ENCODE measurements around the gene SSTR3. TPM values are rescaled to one million over a fixed set of nuclear protein-coding genes. Genes with fewer than 3 reads are reported as not detected.

The SSTR3 gene
- total RNA-seq, 1 experiment from 2014 or later = not detected

DNA sequence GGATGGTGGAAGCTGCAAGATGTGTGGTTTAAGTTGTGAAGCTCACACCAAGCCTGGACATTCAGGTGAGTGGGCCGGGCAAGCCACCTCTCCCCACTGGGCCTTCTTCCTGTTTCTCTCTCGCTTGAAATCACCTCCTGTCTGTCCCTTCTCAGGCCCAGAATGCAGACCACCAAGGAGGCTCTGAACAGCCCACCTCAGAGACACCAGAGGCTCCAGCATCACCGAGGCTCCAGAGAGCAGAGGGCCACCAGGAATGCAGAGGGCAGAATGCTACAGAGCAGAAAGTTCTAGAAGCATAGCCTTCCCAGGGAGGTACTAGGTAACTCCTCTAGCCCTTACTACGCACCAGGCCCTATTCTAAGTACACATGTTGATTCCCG is 47.8 kb downstream of the SSTR3 start:
- intact Hi-C loops (cut with micrococcal nuclease; ENCODE audit: unreplicated experiment) = loop anchor here (10.0 kb wide), 1 partner anchor 100 kb away; no protein-coding TSS in a partner anchor
- Histone ChIP-seq H3K4me1 (ENCODE audit: insufficient read depth, low read length, poor library complexity, severe bottlenecking) (no peaks in the 10 kb centered on the region), H3K9me3 (ENCODE audit: low read depth, low read length, poor library complexity, severe bottlenecking) (no peaks in the 10 kb centered on the region), H3K36me3 (ENCODE audit: insufficient read depth, low read length, poor library complexity, severe bottlenecking) (no peaks in the 10 kb centered on the region), H3K27me3 (replicated peaks; ENCODE audit: insufficient read depth, low read depth, low read length, poor library complexity) (no peaks in the 10 kb centered on the region), H3K4me3 (ENCODE audit: low read depth, low read length, poor library complexity, severe bottlenecking) (no peak overlapping the region), H3K27ac (ENCODE audit: low read depth, low read length, poor library complexity, severe bottlenecking) (no peak overlapping the region)
- CTCF ChIA-PET = no interaction called here
- POLR2A ChIA-PET (ENCODE audit: low non-redundant PET) = no interaction called here
- BruUV-seq (replicated peaks) = no TSS peak
- TF ChIP-seq EZH2 (IDR thresholded peaks at IDR 0.05; ENCODE audit: borderline replicate concordance, low read depth, low read length, poor library complexity, severe bottlenecking) = no peak
- TF ChIP-seq, protein P1, sequence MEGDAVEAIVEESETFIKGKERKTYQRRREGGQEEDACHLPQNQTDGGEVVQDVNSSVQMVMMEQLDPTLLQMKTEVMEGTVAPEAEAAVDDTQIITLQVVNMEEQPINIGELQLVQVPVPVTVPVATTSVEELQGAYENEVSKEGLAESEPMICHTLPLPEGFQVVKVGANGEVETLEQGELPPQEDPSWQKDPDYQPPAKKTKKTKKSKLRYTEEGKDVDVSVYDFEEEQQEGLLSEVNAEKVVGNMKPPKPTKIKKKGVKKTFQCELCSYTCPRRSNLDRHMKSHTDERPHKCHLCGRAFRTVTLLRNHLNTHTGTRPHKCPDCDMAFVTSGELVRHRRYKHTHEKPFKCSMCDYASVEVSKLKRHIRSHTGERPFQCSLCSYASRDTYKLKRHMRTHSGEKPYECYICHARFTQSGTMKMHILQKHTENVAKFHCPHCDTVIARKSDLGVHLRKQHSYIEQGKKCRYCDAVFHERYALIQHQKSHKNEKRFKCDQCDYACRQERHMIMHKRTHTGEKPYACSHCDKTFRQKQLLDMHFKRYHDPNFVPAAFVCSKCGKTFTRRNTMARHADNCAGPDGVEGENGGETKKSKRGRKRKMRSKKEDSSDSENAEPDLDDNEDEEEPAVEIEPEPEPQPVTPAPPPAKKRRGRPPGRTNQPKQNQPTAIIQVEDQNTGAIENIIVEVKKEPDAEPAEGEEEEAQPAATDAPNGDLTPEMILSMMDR (conservative IDR thresholded peaks at IDR 0.05; ENCODE audit: low read depth, low read length) = no peak
- no peak for DNase-seq (ENCODE audit: low spot score)

DNA sequence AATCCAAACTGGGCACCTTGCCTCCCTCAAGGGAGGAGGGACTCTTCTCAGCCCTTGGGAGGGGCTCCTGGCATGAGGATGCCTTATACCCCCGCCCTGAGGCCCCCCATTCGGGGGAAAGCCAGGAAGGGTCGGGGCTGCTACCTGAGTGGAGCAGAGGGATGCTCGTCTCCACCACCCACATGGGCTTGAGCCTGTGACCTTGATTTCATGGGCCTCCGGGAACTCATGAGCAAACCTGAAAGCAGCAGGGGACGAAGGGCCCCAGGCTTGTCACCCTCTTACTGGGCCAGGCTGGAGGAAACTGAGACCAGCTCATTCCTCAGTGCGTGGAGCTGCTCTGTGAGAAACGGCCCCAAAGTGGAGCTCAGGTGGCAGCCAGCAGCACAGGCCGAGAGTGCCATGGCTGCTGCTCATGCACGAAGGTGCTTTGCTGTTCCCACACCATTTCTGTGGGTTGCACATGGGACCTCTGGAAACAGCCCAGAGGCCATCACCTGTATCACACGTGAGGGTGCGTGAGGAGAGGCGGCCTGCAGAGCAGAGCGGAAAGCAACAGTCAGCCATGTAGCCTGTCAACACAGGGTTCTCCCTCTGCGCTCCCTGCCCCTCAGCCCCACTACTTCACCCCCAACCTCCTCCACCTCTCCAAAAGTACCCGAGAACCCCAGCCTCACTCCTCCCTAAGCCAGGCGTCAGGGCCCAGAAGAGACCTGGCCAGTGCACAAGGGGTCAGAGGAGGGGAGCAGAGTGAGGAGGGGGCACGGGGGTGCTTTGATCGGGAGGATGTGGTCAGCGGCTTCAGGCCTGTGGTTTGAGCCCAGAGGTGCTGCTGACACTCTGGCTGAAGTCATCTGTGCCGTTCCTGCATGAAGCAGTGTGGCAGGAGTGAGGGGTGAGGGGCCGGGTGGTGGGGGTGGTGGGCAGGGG is 48.4 kb downstream of the SSTR3 start:
- intact Hi-C loops (cut with micrococcal nuclease; ENCODE audit: unreplicated experiment) = loop anchor here (10.0 kb wide), 1 partner anchor 101 kb away; no protein-coding TSS in a partner anchor
- H3K27me3 ChIP-seq (replicated peaks; ENCODE audit: insufficient read depth, low read depth, low read length, poor library complexity) = no peaks in the 10 kb centered on the region
- H3K4me3 ChIP-seq (ENCODE audit: low read depth, low read length, poor library complexity, severe bottlenecking) = no peak overlapping the region
- CTCF ChIA-PET = interaction anchor here (0.6 kb wide), 1 partner anchor 9 kb away, joined by 3 read pairs; no protein-coding TSS in a partner anchor
- H3K4me1 ChIP-seq (ENCODE audit: insufficient read depth, low read length, poor library complexity, severe bottlenecking) = no peaks in the 10 kb centered on the region
- no peak overlapping the region for H3K27ac ChIP-seq (ENCODE audit: low read depth, low read length, poor library complexity, severe bottlenecking)
- no peaks in the 10 kb centered on the region for H3K36me3 ChIP-seq (ENCODE audit: insufficient read depth, low read length, poor library complexity, severe bottlenecking)
- TF ChIP-seq EZH2 (IDR thresholded peaks at IDR 0.05; ENCODE audit: borderline replicate concordance, low read depth, low read length, poor library complexity, severe bottlenecking) = no peak
- TF ChIP-seq, protein P1 (conservative IDR thresholded peaks at IDR 0.05; ENCODE audit: low read depth, low read length) = no peak
- POLR2A ChIA-PET (ENCODE audit: low non-redundant PET) = no interaction called here
- no peaks in the 10 kb centered on the region for H3K9me3 ChIP-seq (ENCODE audit: low read depth, low read length, poor library complexity, severe bottlenecking)
- BruUV-seq (replicated peaks) = no TSS peak
- no peak for DNase-seq (ENCODE audit: low spot score)

DNA sequence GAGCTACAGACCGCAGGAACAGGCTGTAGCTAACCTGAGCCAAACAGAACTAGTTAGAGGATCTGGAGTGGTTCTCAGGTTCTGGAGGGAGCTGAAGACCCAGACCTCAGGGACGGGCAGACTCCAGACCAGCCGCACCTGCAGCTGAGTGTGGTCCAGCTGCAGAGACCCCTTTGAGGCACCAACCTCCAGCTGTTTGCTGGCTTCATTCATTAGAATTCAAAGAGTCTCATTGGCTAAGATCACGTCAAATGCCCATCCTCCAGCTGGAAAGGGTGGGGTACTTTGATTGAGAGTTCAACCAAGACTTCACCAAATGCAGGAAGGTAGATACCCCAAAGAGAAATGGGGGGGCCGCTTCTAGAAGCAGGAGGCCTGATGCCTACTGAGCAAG is 49.2 kb downstream of the SSTR3 start:
- DNase-seq (ENCODE audit: low spot score) = no peak
- H3K9me3 ChIP-seq (ENCODE audit: low read depth, low read length, poor library complexity, severe bottlenecking) = no peaks in the 10 kb centered on the region
- no peak overlapping the region for H3K27ac ChIP-seq (ENCODE audit: low read depth, low read length, poor library complexity, severe bottlenecking)
- no peak overlapping the region for H3K4me3 ChIP-seq (ENCODE audit: low read depth, low read length, poor library complexity, severe bottlenecking)
- TF ChIP-seq, protein P1 (conservative IDR thresholded peaks at IDR 0.05; ENCODE audit: low read depth, low read length) = no peak
- no peak for TF ChIP-seq EZH2 (IDR thresholded peaks at IDR 0.05; ENCODE audit: borderline replicate concordance, low read depth, low read length, poor library complexity, severe bottlenecking)
- ChIA-PET POLR2A (ENCODE audit: low non-redundant PET) (no interaction called here), CTCF (interaction anchor here (0.6 kb wide), 1 partner anchor 9 kb away, joined by 3 read pairs; no protein-coding TSS in a partner anchor)
- no peaks in the 10 kb centered on the region for H3K27me3 ChIP-seq (replicated peaks; ENCODE audit: insufficient read depth, low read depth, low read length, poor library complexity)
- intact Hi-C loops (cut with micrococcal nuclease; ENCODE audit: unreplicated experiment) = loop anchor here (10.0 kb wide), 1 partner anchor 102 kb away; no protein-coding TSS in a partner anchor
- H3K4me1 ChIP-seq (ENCODE audit: insufficient read depth, low read length, poor library complexity, severe bottlenecking) = no peaks in the 10 kb centered on the region
- BruUV-seq (replicated peaks) = no TSS peak
- H3K36me3 ChIP-seq (ENCODE audit: insufficient read depth, low read length, poor library complexity, severe bottlenecking) = no peaks in the 10 kb centered on the region
